Activated CD4-positive, alpha-beta T cell treated with anti-CD3 and anti-CD28 coated beads for 36 hours (primary cell): Measurements from ENCODE around the gene C3orf49. TPM values are rescaled to one million over a fixed set of nuclear protein-coding genes. Genes with fewer than 3 reads are reported as not detected.

Experiments used
- ATAC-seq: fragments of 200-7000 bp; cut with Tn5 transposase; one replicate; pipeline ENCODE4 v1.10.0; 2021; ENCODE audit warnings: mild to moderate bottlenecking, moderate library complexity
- CTCF ChIA-PET: fragments of 350-600 bp; sonication (Branson Sonifier 250); formaldehyde crosslinking; loops from one replicate; lab custom pipeline; 2021; ENCODE audit warnings: antibody characterized with exemption; lab: Charles Lee
- POLR2A ChIA-PET: fragments of 350-600 bp; sonication (Branson Sonifier 250); formaldehyde crosslinking; loops from one replicate; lab custom pipeline; 2021; ENCODE audit warnings: antibody characterized with exemption, inconsistent platforms; lab: Charles Lee
- DNase-seq: peaks from one replicate; pipeline ENCODE4 v3.0.0-alpha.2; 2020
- H3K27ac Mint-ChIP-seq: one replicate; pipeline ENCODE4 v1.8.0; 2021; ENCODE audit warnings: mixed read lengths
- H3K27me3 Mint-ChIP-seq: one replicate; pipeline ENCODE4 v1.8.0; 2021; ENCODE audit warnings: mixed read lengths
- H3K36me3 Mint-ChIP-seq: one replicate; pipeline ENCODE4 v1.8.0; 2021; ENCODE audit warnings: low read depth, mixed read lengths
- H3K4me1 Mint-ChIP-seq: one replicate; pipeline ENCODE4 v1.8.0; 2021; ENCODE audit warnings: mixed read lengths
- H3K4me3 Mint-ChIP-seq: one replicate; pipeline ENCODE4 v1.8.0; 2021; ENCODE audit warnings: mild to moderate bottlenecking, moderate library complexity, mixed read lengths
- H3K9me3 Mint-ChIP-seq: one replicate; pipeline ENCODE4 v1.8.0; 2021; ENCODE audit warnings: low read depth, mixed read lengths
- intact Hi-C, 2 experiments: fragments of 100-400 bp; cut with DNase I in 1 of 2; cut with micrococcal nuclease in 1 of 2; formaldehyde crosslinking; loops; one replicate each; pipeline versions ENCODE4 v1.14.2 to v1.15.1; 2022 to 2024; cut with DNase I, micrococcal nuclease
- total RNA-seq, 2 experiments: library from RNA; stranded (reverse); gene quantifications; one replicate each; pipeline ENCODE4 v1.2.3, GENCODE V29; 2021

The C3orf49 gene
- total RNA-seq, result not detected

- ChIA-PET POLR2A (no interaction called here), CTCF (interaction anchor here (0.7 to 6.0 kb wide), 9 partner anchors 10 to 1197 kb away, joined by 3 to 82 read pairs (median 5); no protein-coding TSS in a partner anchor)
- Mint-ChIP-seq H3K9me3 (no peaks in the 10 kb centered on the region), H3K36me3 (peaks cover 2% of the 10 kb centered on the region), H3K27me3 (no peaks in the 10 kb centered on the region), H3K4me3 (no peak within 1 kb of the TSS), H3K4me1 (no peaks in the 10 kb centered on the region), H3K27ac (no peak within 1 kb of the TSS)
- no peak for ATAC-seq
- DNase-seq, result no peak
- intact Hi-C loops, result loop anchor here (5.0 kb wide), 2 partner anchors 1197 to 1617 kb away; no protein-coding TSS in a partner anchor
Observed at GRCh38 chr3:63819151-63819398, at the start of gene C3orf49. TSS of gene C3orf49 (plus strand) at chr3:63819299. CDS start at chr3:63819472, 173 bp downstream.

GRCh38 chr3:63774781-63775180 is 44.3 kb upstream of the C3orf49 start:
- Mint-ChIP-seq H3K9me3 (no peaks in the 10 kb centered on the region), H3K27me3 (no peaks in the 10 kb centered on the region), H3K4me1 (no peaks in the 10 kb centered on the region), H3K27ac (no peak overlapping the region), H3K36me3 (no peaks in the 10 kb centered on the region), H3K4me3 (no peak overlapping the region)
- DNase-seq (no peak), ATAC-seq (no peak)
- CTCF ChIA-PET, result no interaction called here
- intact Hi-C loops, result no loop called here
- POLR2A ChIA-PET, result no interaction called here

GRCh38 chr3:63779227-63779626 is 39.9 kb upstream of the C3orf49 start:
- H3K27ac Mint-ChIP-seq, result no peak overlapping the region
- H3K4me3 Mint-ChIP-seq, result no peak overlapping the region
- CTCF ChIA-PET, result no interaction called here
- intact Hi-C loops, result no loop called here
- no peaks in the 10 kb centered on the region for H3K36me3 Mint-ChIP-seq
- POLR2A ChIA-PET, result no interaction called here
- H3K9me3 Mint-ChIP-seq, result no peaks in the 10 kb centered on the region
- DNase-seq, result no peak
- peaks cover 1% of the 10 kb centered on the region for H3K27me3 Mint-ChIP-seq
- ATAC-seq, result no peak
- no peaks in the 10 kb centered on the region for H3K4me1 Mint-ChIP-seq

- CTCF ChIA-PET, result no interaction called here
- no peak overlapping the region for H3K4me3 Mint-ChIP-seq
Observed at GRCh38 chr3:63791974-63792373, 27.1 kb upstream of the C3orf49 start.

GRCh38 chr3:63795438-63795837 is 23.7 kb upstream of the C3orf49 start:
- peaks cover 3% of the 10 kb centered on the region for H3K27me3 Mint-ChIP-seq
- H3K27ac Mint-ChIP-seq, result no peak overlapping the region
- ChIA-PET CTCF (no interaction called here), POLR2A (no interaction called here)
- H3K36me3 Mint-ChIP-seq, result no peaks in the 10 kb centered on the region
- no peak overlapping the region for H3K4me3 Mint-ChIP-seq
- no peak for DNase-seq
- intact Hi-C loops, result no loop called here
- H3K9me3 Mint-ChIP-seq, result no peaks in the 10 kb centered on the region
- no peaks in the 10 kb centered on the region for H3K4me1 Mint-ChIP-seq
- no peak for ATAC-seq

More at GRCh38 chr3:63791974-63792373, 27.1 kb upstream of the C3orf49 start:
- POLR2A ChIA-PET, result no interaction called here
- intact Hi-C loops, result no loop called here
- ATAC-seq (no peak), DNase-seq (no peak)
- Mint-ChIP-seq H3K4me1 (no peaks in the 10 kb centered on the region), H3K27ac (no peak overlapping the region), H3K27me3 (peaks cover 5% of the 10 kb centered on the region), H3K9me3 (no peaks in the 10 kb centered on the region), H3K36me3 (no peaks in the 10 kb centered on the region)

GRCh38 chr3:63798544-63798943 is 20.6 kb upstream of the C3orf49 start:
- H3K4me3 Mint-ChIP-seq, result no peak overlapping the region
- H3K27ac Mint-ChIP-seq, result no peak overlapping the region
- no peaks in the 10 kb centered on the region for H3K9me3 Mint-ChIP-seq
- intact Hi-C loops, result no loop called here
- H3K36me3 Mint-ChIP-seq, result no peaks in the 10 kb centered on the region
- peaks cover 3% of the 10 kb centered on the region for H3K27me3 Mint-ChIP-seq
- ChIA-PET CTCF (no interaction called here), POLR2A (no interaction called here)
- no peak for ATAC-seq
- no peak for DNase-seq
- no peaks in the 10 kb centered on the region for H3K4me1 Mint-ChIP-seq

- ChIA-PET POLR2A (no interaction called here), CTCF (no interaction called here)
- intact Hi-C loops, result no loop called here
- Mint-ChIP-seq H3K4me3 (no peak overlapping the region), H3K27ac (no peak overlapping the region), H3K4me1 (no peaks in the 10 kb centered on the region), H3K36me3 (no peaks in the 10 kb centered on the region), H3K27me3 (peaks cover 3% of the 10 kb centered on the region), H3K9me3 (no peaks in the 10 kb centered on the region)
- no peak for ATAC-seq
- no peak for DNase-seq
Observed at GRCh38 chr3:63798949-63799348, 20.1 kb upstream of the C3orf49 start.

- no peaks in the 10 kb centered on the region for H3K36me3 Mint-ChIP-seq
- intact Hi-C loops, result no loop called here
- H3K4me3 Mint-ChIP-seq, result no peak overlapping the region
- ChIA-PET POLR2A (no interaction called here), CTCF (no interaction called here)
- ATAC-seq (no peak), DNase-seq (no peak)
- H3K27ac Mint-ChIP-seq, result no peak overlapping the region
- H3K4me1 Mint-ChIP-seq, result no peaks in the 10 kb centered on the region
- H3K9me3 Mint-ChIP-seq, result no peaks in the 10 kb centered on the region
- peaks cover 3% of the 10 kb centered on the region for H3K27me3 Mint-ChIP-seq
Observed at GRCh38 chr3:63800097-63800496, 19.0 kb upstream of the C3orf49 start.

- Mint-ChIP-seq H3K4me1 (no peaks in the 10 kb centered on the region), H3K4me3 (no peak overlapping the region), H3K9me3 (no peaks in the 10 kb centered on the region), H3K27me3 (no peaks in the 10 kb centered on the region), H3K36me3 (no peaks in the 10 kb centered on the region), H3K27ac (no peak overlapping the region)
- ChIA-PET POLR2A (no interaction called here), CTCF (no interaction called here)
- DNase-seq (no peak), ATAC-seq (no peak)
- intact Hi-C loops, result no loop called here
Observed at GRCh38 chr3:63803911-63804310, 15.2 kb upstream of the C3orf49 start.

GRCh38 chr3:63807961-63808565 is 11.0 kb upstream of the C3orf49 start:
- intact Hi-C loops, result no loop called here
- H3K36me3 Mint-ChIP-seq, result no peaks in the 10 kb centered on the region
- H3K27me3 Mint-ChIP-seq, result no peaks in the 10 kb centered on the region
- no peak overlapping the region for H3K27ac Mint-ChIP-seq
- CTCF ChIA-PET, result interaction anchor here (1.6 kb wide), 1 partner anchor 10 kb away, joined by 5 read pairs; no protein-coding TSS in a partner anchor
- no peak for DNase-seq
- no peaks in the 10 kb centered on the region for H3K9me3 Mint-ChIP-seq
- no peaks in the 10 kb centered on the region for H3K4me1 Mint-ChIP-seq
- no peak overlapping the region for H3K4me3 Mint-ChIP-seq
- POLR2A ChIA-PET, result no interaction called here
- ATAC-seq, result no peak

GRCh38 chr3:63808633-63809032 is 10.5 kb upstream of the C3orf49 start:
- H3K27ac Mint-ChIP-seq, result no peak overlapping the region
- H3K4me1 Mint-ChIP-seq, result no peaks in the 10 kb centered on the region
- ATAC-seq (no peak), DNase-seq (no peak)
- no peaks in the 10 kb centered on the region for H3K27me3 Mint-ChIP-seq
- no peaks in the 10 kb centered on the region for H3K9me3 Mint-ChIP-seq
- intact Hi-C loops, result no loop called here
- no peaks in the 10 kb centered on the region for H3K36me3 Mint-ChIP-seq
- ChIA-PET POLR2A (no interaction called here), CTCF (interaction anchor here (1.6 kb wide), 1 partner anchor 9 kb away, joined by 5 read pairs; no protein-coding TSS in a partner anchor)
- no peak overlapping the region for H3K4me3 Mint-ChIP-seq

GRCh38 chr3:63809607-63810006 is 9.5 kb upstream of the C3orf49 start:
- ChIA-PET POLR2A (no interaction called here), CTCF (no interaction called here)
- DNase-seq (no peak), ATAC-seq (no peak)
- Mint-ChIP-seq H3K4me3 (no peak overlapping the region), H3K36me3 (no peaks in the 10 kb centered on the region), H3K27me3 (no peaks in the 10 kb centered on the region), H3K9me3 (no peaks in the 10 kb centered on the region), H3K4me1 (no peaks in the 10 kb centered on the region), H3K27ac (no peak overlapping the region)
- intact Hi-C loops, result no loop called here
